Upper lobe of left lung (tissue), 4 donors: ENCODE data around the gene SCO1.

Experiments
- POLR2A ChIP-seq, 4 donors: fragments of 450-650 bp; IDR thresholded peaks; one replicate each; pipeline ENCODE4 v1.5.1; 2016 to 2017; ENCODE audit warnings: antibody characterized with exemption in 4 of 4, mild to moderate bottlenecking in 2 of 4
- TF ChIP-seq, protein P1 (sequence below), 6 experiments: fragments of 450-650 bp in 4 of 6; fragments of 200-600 bp in 2 of 6; sonication (generic) in 2 of 6; IDR thresholded peaks; one replicate each; pipeline ENCODE4 v1.5.1; 2016 to 2019; ENCODE audit warnings: antibody characterized with exemption in 6 of 6

DNA sequence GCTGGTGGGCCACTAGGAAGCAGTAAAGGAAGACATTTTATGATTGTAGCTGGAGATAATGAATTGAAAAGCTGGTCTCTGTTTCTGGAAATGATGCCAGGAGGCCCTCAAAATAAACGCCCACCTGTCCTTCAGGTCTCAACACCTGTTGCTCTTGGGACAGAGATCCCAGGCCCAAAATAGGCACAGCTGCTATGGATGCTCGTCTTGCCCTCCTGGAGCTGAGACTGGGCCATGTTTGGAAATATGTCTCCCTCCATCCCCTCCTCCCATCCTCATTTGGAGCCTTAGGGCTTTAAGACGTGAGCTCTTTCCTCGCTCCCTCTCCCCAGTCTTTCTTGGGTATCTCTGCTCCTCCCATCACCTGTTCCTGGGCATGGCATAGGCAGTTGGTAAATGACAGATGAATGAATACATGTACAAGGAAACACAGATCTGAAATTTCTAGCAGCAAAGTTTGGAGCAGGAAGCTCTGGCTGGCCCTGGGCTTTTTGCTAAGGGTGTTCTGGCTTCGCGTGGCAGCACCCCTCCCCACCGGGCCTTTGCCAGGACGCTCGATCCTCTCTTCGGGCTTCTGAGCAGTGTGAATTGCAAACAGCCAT, 73.5 kb downstream of the SCO1 start:
- TF ChIP-seq, protein P1, sequence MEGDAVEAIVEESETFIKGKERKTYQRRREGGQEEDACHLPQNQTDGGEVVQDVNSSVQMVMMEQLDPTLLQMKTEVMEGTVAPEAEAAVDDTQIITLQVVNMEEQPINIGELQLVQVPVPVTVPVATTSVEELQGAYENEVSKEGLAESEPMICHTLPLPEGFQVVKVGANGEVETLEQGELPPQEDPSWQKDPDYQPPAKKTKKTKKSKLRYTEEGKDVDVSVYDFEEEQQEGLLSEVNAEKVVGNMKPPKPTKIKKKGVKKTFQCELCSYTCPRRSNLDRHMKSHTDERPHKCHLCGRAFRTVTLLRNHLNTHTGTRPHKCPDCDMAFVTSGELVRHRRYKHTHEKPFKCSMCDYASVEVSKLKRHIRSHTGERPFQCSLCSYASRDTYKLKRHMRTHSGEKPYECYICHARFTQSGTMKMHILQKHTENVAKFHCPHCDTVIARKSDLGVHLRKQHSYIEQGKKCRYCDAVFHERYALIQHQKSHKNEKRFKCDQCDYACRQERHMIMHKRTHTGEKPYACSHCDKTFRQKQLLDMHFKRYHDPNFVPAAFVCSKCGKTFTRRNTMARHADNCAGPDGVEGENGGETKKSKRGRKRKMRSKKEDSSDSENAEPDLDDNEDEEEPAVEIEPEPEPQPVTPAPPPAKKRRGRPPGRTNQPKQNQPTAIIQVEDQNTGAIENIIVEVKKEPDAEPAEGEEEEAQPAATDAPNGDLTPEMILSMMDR (IDR thresholded peaks at IDR 0.05) = no peak
- TF ChIP-seq POLR2A (IDR thresholded peaks at IDR 0.05) = no peak
